Frontal cortex (tissue), 4 donors: ENCODE data around the gene HIVEP2. TPM values are rescaled to one million over a fixed set of nuclear protein-coding genes. Genes with fewer than 3 reads are reported as not detected.
A peak's percentile ranks its signal among the peaks of the same experiment; 100 is the strongest.

Experiments used
- DNase-seq, 2 donors: peaks; one replicate each; pipeline ENCODE4 v3.0.0; 2012; ENCODE audit warnings: low spot score in 2 of 2
- FAIRE-seq: peaks from 2 replicates; lab custom pipeline; 2012; peaks lifted over from hg19 to GRCh38; lab: Jason Lieb, UNC
- total RNA-seq: library from RNA; depleted of rRNA; stranded (reverse); fragments of >200 nt; gene quantifications from one replicate; pipeline ENCODE4 v1.2.3, GENCODE V29; 2014
- donor health status: control.
- donor health status: control.
- donor health status: control.

The HIVEP2 gene
- total RNA-seq, 1 donor from 2014 or later: 68.9 TPM

GRCh38 chr6:142872376-142872775, 72.6 kb downstream of the HIVEP2 start:
- DNase-seq: no peak
- FAIRE-seq: no peak

DNA sequence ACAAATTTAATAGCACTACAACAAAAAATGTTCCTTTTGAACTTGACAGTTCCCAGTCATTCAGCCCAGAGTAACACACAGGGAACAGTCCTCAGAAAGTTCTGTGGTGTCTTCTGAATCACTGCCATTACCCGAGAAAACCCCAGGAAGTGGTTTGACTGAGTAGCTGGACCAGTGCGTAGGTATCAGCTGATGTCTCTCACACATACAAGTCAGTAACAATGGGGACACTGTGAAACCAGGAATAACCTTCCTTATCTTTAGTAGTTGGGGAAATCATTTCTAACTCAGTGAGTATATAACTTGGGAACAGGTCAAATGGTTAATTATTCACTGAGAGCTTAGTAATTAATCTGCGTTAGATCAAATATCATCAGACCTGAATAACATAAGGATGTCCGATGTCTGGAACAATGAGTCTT, 73.1 kb downstream of the HIVEP2 start:
- no peak for FAIRE-seq
- peak in 1 of 2 donors; percentile 20 for DNase-seq

DNA sequence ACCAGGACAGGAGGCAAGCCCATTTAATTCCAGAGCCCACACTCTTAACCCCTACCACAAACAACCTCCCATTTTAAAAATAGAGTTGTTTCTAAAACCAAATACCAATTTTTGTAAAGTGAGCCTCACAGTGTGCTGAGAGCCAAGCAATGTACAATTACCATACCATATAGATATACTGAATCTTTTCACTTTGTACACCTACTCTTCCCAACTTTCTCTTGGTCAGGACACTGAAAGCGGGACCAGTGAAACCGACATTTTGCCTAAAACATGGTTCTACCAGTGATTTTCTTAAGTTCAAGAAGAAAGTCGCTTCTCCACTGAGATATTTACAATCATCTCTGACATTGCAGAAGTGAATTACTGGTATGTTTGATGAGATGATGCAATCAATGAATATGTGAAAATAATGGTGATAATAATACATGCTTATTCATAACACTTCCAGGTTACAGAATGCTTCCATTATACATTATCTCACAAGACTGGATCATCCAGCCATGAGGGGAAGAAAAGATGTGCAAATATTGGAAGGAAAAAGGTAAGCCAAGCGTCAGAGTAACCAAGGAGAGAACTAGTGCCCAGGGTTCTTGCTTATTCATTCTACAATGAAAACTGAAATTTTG, 74.1 kb downstream of the HIVEP2 start:
- FAIRE-seq (no peak), DNase-seq (no peak)

GRCh38 chr6:142868917-142869316, 76.1 kb downstream of the HIVEP2 start:
- FAIRE-seq: no peak

GRCh38 chr6:142867988-142868812, 76.8 kb downstream of the HIVEP2 start:
- FAIRE-seq (no peak), DNase-seq (no peak)

More at GRCh38 chr6:142868917-142869316, 76.1 kb downstream of the HIVEP2 start:
- DNase-seq: no peak

- no peak for DNase-seq
These were observed 77.6 kb downstream of the HIVEP2 start for GRCh38 chr6:142867355-142867801.

DNA sequence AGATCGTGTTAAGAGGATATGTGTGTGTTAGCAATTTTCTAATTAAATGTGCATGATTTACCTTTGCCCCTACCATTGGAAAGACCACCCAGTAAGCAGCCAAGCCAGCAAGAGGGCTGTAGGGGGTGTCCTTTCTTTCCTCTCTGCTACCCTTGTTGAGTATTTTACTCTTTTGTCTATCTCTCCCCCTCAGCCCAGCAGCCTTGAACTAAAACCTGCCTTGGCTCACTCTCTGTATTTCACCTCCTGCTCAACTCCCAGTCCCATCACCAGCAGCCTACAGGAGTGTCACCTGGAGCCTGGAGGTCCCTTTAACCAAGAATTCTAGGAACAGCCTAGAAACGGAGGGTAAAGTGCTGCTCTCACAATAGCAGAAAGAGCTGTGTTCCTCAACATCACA, 81.0 kb downstream of the HIVEP2 start:
- no peak for FAIRE-seq
- no peak for DNase-seq

More at GRCh38 chr6:142867355-142867801, 77.6 kb downstream of the HIVEP2 start:
- no peak for FAIRE-seq

DNA sequence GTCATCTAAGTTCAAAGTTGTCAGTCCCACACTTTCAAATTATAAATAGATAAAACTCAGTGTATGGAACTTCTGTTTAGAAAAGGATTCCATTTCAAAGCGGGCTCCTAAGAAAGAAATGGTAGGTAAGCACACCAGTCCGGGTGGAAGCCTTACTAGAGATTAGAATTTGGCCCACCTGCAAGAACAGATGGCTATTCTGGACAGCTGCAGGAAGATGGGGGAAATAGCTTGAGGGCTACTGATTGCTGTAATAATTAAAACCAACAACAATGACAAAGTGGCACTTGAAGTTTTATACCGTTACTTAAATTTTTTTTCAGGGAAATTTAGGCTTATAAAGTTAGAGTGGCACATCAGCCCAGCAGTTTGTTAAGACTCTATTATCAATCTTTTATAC, 83.3 kb downstream of the HIVEP2 start:
- FAIRE-seq: no peak
- no peak for DNase-seq

- no peak for FAIRE-seq
- DNase-seq: no peak
These were observed 84.5 kb downstream of the HIVEP2 start for GRCh38 chr6:142860498-142860897.

DNA sequence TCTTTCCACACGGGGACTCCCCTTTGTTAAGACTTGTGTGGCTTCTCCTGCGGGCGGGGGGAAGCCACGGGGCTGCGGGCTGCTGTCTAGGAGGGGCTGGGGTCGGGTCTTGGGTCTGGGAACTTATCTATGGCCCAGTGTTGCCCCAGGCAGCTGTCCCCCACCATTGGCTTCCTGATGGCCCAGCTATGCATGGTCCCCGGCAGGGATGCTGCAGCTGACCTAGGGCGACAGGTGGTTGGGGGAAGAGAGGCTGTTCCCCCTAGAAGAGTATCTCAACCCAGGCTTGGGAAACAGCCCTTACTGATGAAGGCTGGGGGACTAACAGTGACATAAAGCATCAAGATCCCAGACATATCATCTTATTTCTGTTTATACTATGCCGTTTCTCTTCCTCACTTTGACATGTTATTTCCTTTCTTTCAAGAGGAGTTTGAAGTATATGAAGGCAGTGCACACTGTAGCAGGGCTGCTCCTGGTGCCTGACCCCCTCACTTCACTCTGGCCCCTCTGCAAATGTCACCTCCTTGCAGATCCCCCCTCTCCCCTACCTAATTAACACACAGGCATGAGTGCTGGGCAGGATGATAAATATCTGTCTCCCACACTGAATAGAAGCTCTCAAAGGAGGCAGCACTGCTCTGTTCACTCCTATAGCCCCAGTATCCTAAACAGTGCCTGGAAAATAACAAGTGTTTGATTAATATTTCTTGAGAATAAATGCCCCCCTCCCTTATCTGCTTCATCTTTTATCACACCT, 87.0 kb downstream of the HIVEP2 start:
- DNase-seq (no peak), FAIRE-seq (no peak)

- DNase-seq (no peak), FAIRE-seq (no peak)
These were observed 87.7 kb downstream of the HIVEP2 start for GRCh38 chr6:142857233-142857761.

GRCh38 chr6:142856624-142857232, 88.2 kb downstream of the HIVEP2 start:
- DNase-seq (no peak), FAIRE-seq (no peak)

DNA sequence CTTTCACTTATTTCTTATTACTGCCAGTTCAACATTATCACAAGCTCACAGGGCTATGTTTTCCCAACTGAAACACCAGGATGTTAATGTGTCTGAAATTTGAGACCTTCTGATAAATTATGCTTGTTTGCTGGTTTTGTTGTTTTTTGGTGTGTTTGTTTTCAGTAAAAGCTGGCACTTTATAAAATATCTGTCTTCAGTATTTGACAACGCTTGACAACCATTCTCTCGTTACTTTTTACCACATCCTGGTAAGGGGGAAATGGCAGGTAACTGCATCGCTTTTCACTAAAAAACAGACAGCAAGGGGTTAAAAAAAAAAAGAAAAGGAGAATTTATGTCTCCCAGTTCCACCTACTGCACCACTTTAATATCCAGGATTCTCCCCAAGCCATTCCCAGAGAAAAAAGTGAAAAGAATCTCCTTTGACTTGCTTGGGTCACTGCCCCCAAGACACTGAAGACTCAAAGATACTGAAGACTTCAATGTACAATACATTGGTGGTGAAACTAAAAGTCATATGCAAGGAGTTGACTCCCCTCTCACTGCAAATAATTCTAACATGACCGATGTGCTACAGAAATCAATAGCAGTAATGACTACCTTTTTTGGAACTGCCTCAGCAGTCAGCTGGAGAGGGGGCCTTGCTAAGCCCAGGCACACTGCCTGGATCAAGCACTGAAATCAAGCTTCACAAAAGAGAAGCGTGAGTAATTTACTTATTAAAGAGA, 88.9 kb downstream of the HIVEP2 start:
- FAIRE-seq: no peak
- DNase-seq: no peak

DNA sequence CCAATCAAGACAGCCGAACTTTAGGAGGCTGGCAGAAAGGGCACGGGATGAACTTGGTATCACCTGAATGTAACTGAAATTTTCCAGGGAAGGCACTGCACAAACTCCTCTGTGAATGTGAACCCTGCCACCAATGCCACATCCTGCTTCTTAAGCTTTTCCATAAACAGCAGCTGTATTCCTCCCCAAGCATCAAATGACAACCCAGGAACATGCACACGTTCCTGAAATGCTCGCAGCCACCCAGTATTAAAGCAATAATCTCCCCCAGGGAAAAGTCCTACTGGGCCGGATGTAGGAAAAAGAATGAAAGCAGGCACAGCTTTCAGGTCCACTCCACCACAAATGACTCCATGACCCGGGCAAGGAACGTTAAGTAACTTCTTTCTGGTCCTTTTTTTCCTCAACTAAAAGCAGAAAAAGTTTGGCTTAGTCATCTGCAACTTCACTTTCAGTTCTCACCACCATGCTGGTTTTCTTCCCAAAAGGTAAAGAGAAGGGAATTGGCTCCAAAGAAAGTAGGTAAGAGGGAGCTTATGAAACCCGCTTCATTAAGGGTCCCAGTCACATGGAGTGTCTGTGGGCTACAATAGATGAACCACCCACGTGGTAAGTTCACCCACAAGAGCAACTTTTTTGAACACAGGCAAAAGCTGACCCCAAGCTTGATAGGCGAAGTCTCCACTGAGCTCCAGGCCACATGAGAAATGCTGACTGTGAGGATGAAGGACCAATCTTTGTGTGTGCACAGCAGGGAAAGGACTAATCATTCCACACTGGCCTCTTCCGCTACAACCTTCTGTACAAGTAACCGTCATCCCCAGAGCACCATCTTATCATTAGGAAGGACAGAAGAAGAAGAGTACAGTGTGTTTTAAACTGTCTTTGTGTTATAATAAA, 90.1 kb downstream of the HIVEP2 start:
- FAIRE-seq (no peak), DNase-seq (no peak)

DNA sequence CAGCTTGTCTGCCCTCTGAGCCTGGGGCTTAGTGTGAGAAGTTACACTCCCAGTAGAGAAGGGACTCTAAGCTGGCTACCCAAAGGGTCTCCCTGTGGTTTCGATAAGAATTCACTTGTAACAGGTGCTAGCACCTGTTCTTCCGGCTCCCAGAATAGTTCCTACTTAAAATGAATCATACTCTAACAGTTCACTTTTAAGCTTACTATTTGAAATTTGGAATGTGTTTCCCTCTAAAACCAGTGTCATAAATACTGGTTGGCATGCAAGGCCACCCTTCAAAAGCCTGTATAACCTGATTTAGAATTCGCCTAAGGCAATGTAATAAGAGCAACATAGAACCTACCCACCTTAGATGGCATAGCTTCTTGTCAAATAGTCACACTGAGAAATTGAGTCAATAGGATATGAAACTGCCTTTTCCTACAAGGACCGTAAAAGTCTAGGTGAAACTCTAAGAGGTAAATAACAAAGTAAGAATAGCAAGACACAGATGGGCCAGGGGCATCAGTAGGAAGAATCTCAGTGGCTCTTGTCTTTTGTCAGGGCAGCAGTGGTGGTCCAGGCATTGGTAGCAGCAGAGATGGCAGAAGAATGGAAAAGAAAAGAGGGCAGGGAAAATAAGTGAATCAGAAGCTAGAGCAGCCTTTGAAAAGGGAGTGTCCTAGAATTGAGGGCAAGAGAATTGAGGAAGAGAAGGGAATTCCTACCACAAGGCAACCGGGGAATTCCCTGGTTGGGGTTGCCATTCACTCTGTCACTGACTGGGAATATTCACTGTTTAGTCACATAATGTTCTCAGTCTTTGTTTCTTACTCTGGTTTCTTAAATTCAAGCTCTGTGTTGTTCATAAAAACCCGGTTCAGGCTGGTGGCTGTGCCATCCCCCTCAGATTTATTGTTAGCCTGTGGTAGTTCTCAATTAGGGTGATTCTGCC, 91.5 kb downstream of the HIVEP2 start:
- FAIRE-seq: no peak
- DNase-seq: no peak

GRCh38 chr6:142851601-142852000, 93.4 kb downstream of the HIVEP2 start:
- FAIRE-seq: no peak

More at GRCh38 chr6:142851601-142852000, 93.4 kb downstream of the HIVEP2 start:
- no peak for DNase-seq
